Tibial artery (tissue), 4 donors: ENCODE data around the gene SENP6.

Experiments used
- DNase-seq, 2 donors: peaks; one replicate each; pipeline ENCODE4 v3.0.0-alpha.2; 2019
- H3K27ac ChIP-seq, 2 donors: fragments of 200-600 bp; sonication (generic) in 1 of 2; 1 replicate in 1 of 2; 2 replicates in 1 of 2; pipeline ENCODE4 v1.5.1; 2018 to 2019; ENCODE audit warnings: mild to moderate bottlenecking in 1 of 2
- H3K27me3 ChIP-seq, 2 donors: fragments of 200-600 bp; sonication (generic) in 1 of 2; one replicate each; pipeline versions ENCODE4 v1.5.1 to v1.6.0; 2016 to 2019
- H3K36me3 ChIP-seq, 3 donors: fragments of 200-600 bp; sonication (generic) in 2 of 3; one replicate each; pipeline ENCODE4 v1.5.1; 2016 to 2019; ENCODE audit warnings: mild to moderate bottlenecking in 2 of 3
- H3K4me1 ChIP-seq, 4 donors: fragments of 200-600 bp; sonication (generic) in 2 of 4; 1 replicate in 3 of 4; 2 replicates in 1 of 4; pipeline ENCODE4 v1.5.1; 2016 to 2019
- H3K4me3 ChIP-seq, 2 donors: fragments of 200-600 bp; sonication (generic) in 1 of 2; 1 replicate in 1 of 2; 2 replicates in 1 of 2; pipeline ENCODE4 v1.5.1; 2018 to 2019; ENCODE audit warnings: mild to moderate bottlenecking in 2 of 2
- H3K9me3 ChIP-seq, 3 donors: fragments of 200-600 bp; sonication (generic) in 1 of 3; one replicate each; pipeline ENCODE4 v1.5.1; 2016 to 2019
- CTCF ChIP-seq, 2 experiments: fragments of 200-600 bp in 1 of 2; fragments of 450-650 bp in 1 of 2; IDR thresholded peaks; one replicate each; pipeline ENCODE4 v1.5.1; 2017 to 2019; ENCODE audit warnings: antibody characterized with exemption in 2 of 2, mild to moderate bottlenecking in 1 of 2, moderate library complexity in 1 of 2
- intact Hi-C: fragments of 100-400 bp; cut with DNase I; formaldehyde crosslinking; loops from one replicate; pipeline ENCODE4 v1.15.0; 2023; ENCODE audit warnings: low total_unique reads

Gene SENP6

GRCh38 chr6:75633045-75633444, 31.4 kb downstream of the SENP6 start:
- intact Hi-C loops, result no loop called here
- DNase-seq, result no peak

GRCh38 chr6:75642311-75642710, 40.6 kb downstream of the SENP6 start:
- no peak for TF ChIP-seq CTCF (IDR thresholded peaks at IDR 0.05)
- H3K9me3 ChIP-seq, result no peaks in the 10 kb centered on the region
- intact Hi-C loops, result no loop called here
- no peaks in the 10 kb centered on the region for H3K27me3 ChIP-seq
- H3K36me3 ChIP-seq, result peaks cover 8 to 17% (median 16%) of the 10 kb centered on the region in 3 donors
- H3K27ac ChIP-seq, result no peak overlapping the region
- H3K4me1 ChIP-seq, result peaks cover 0 to 2% (median 0%) of the 10 kb centered on the region in 4 donors
- no peak for DNase-seq
- no peak overlapping the region for H3K4me3 ChIP-seq

More at GRCh38 chr6:75633045-75633444, 31.4 kb downstream of the SENP6 start:
- no peak overlapping the region for H3K4me3 ChIP-seq
- H3K4me1 ChIP-seq, result peaks cover 0 to 30% (median 17%) of the 10 kb centered on the region in 4 donors
- H3K27me3 ChIP-seq, result no peaks in the 10 kb centered on the region
- H3K36me3 ChIP-seq, result peaks cover 15 to 24% (median 15%) of the 10 kb centered on the region in 3 donors
- peak overlapping the region in 1 of 2 donors; percentile 5 for H3K27ac ChIP-seq
- H3K9me3 ChIP-seq, result no peaks in the 10 kb centered on the region
- TF ChIP-seq CTCF (IDR thresholded peaks at IDR 0.05), result no peak

GRCh38 chr6:75643173-75643572, 41.5 kb downstream of the SENP6 start:
- no peak overlapping the region for H3K4me3 ChIP-seq
- no peaks in the 10 kb centered on the region for H3K27me3 ChIP-seq
- intact Hi-C loops, result no loop called here

DNA sequence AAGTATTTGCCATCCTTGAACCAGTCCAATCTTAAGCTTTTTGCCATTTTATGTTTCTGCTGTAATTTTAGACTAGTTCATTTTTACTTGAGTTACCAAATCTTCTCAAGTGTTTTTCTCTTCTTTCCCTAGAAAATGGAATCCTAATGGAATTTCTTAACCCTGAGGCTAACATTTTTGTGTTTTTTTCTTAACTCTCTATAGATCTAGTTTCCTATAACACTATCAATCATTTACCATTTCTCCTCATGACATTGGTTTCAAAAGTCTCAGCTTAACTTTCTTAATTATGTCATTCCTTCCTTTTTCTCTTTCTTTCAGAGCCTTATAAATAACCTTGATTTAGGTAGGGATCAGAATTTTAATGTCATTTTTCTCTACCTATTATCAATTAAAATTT, 54.8 kb downstream of the SENP6 start:
- intact Hi-C loops, result no loop called here

More at GRCh38 chr6:75643173-75643572, 41.5 kb downstream of the SENP6 start:
- no peaks in the 10 kb centered on the region for H3K9me3 ChIP-seq
- no peaks in the 10 kb centered on the region for H3K4me1 ChIP-seq
- H3K36me3 ChIP-seq, result peaks cover 8 to 19% (median 17%) of the 10 kb centered on the region in 3 donors
- no peak overlapping the region for H3K27ac ChIP-seq
- no peak for DNase-seq
- TF ChIP-seq CTCF (IDR thresholded peaks at IDR 0.05), result no peak

GRCh38 chr6:75657327-75657726, 55.6 kb downstream of the SENP6 start:
- no peaks in the 10 kb centered on the region for H3K27me3 ChIP-seq
- no peak for DNase-seq
- H3K9me3 ChIP-seq, result no peaks in the 10 kb centered on the region
- intact Hi-C loops, result no loop called here
- peaks cover 0 to 7% (median 0%) of the 10 kb centered on the region in 4 donors for H3K4me1 ChIP-seq
- peaks cover 31 to 63% (median 41%) of the 10 kb centered on the region in 3 donors for H3K36me3 ChIP-seq
- H3K4me3 ChIP-seq, result no peak overlapping the region
- no peak for TF ChIP-seq CTCF (IDR thresholded peaks at IDR 0.05)
- H3K27ac ChIP-seq, result no peak overlapping the region

More for the DNA sequence above, 54.8 kb downstream of the SENP6 start:
- DNase-seq, result no peak
- no peak for TF ChIP-seq CTCF (IDR thresholded peaks at IDR 0.05)
- Histone ChIP-seq H3K27me3 (no peaks in the 10 kb centered on the region), H3K36me3 (peaks cover 32 to 63% (median 42%) of the 10 kb centered on the region in 3 donors), H3K9me3 (no peaks in the 10 kb centered on the region), H3K27ac (no peak overlapping the region), H3K4me3 (no peak overlapping the region), H3K4me1 (peaks cover 0 to 7% (median 0%) of the 10 kb centered on the region in 4 donors)

- intact Hi-C loops, result no loop called here
- no peaks in the 10 kb centered on the region for H3K4me1 ChIP-seq
Measured at GRCh38 chr6:75666592-75666991, 64.9 kb downstream of the SENP6 start.

More at GRCh38 chr6:75666592-75666991, 64.9 kb downstream of the SENP6 start:
- H3K36me3 ChIP-seq, result peaks cover 32 to 51% (median 38%) of the 10 kb centered on the region in 3 donors
- H3K27ac ChIP-seq, result no peak overlapping the region
- DNase-seq, result no peak
- no peaks in the 10 kb centered on the region for H3K27me3 ChIP-seq
- H3K4me3 ChIP-seq, result no peak overlapping the region
- no peaks in the 10 kb centered on the region for H3K9me3 ChIP-seq
- no peak for TF ChIP-seq CTCF (IDR thresholded peaks at IDR 0.05)
